MM.1S (cell line): ENCODE measurements around the gene PIK3R1.

Experiments used
- CTCF ChIP-seq: fragments of 300-600 bp; sonication (generic); IDR thresholded peaks from 2 replicates; pipeline ENCODE4 v1.5.1; 2016; ENCODE audit warnings: antibody characterized with exemption, low read length, mixed read lengths
- EZH2 ChIP-seq: fragments of 300-600 bp; sonication (generic); optimal IDR thresholded peaks from 2 replicates; pipeline ENCODE3; 2017; ENCODE audit warnings: low read depth, mild to moderate bottlenecking, antibody characterized with exemption, low read length, mixed read lengths
- EZH2phosphoT487 ChIP-seq: fragments of 300-600 bp; sonication (generic); IDR thresholded peaks from 2 replicates; pipeline ENCODE4 v1.6.1; 2018; ENCODE audit warnings: antibody characterized with exemption, low read length

GRCh38 chr5:68253624-68254585 is 38.3 kb downstream of the PIK3R1 start:
- TF ChIP-seq CTCF (no peak), EZH2 (no peak), EZH2phosphoT487 (no peak)
